CD14-positive monocyte (primary cell): ENCODE data around the gene ADD2. TPM values are rescaled to one million over a fixed set of nuclear protein-coding genes. Genes with fewer than 3 reads are reported as not detected.
A peak's percentile ranks its signal among the peaks of the same experiment; 100 is the strongest.

Experiments used
- DNase-seq, 3 donors: peaks; one replicate each; pipeline ENCODE4 v3.0.0-alpha.2; 2011 to 2022
- H2AFZ ChIP-seq: 2 replicates; pipeline ENCODE4 v1.6.0; 2012; ENCODE audit warnings: mild to moderate bottlenecking, low read depth, low read length, inconsistent platforms; ENCODE audit not compliant: insufficient read depth, poor library complexity, severe bottlenecking
- H3K27ac ChIP-seq, 2 donors: 1 replicate in 1 of 2; 2 replicates in 1 of 2; pipeline ENCODE4 v1.5.1; 2012 to 2013; ENCODE audit warnings: low read length in 2 of 2, control low read depth in 1 of 2, inconsistent platforms in 1 of 2, low read depth in 1 of 2, mild to moderate bottlenecking in 1 of 2
- H3K27me3 ChIP-seq, 2 donors: one replicate each; pipeline versions ENCODE4 v1.6.0 to v1.6.1; 2011 to 2013; ENCODE audit warnings: low read length in 2 of 2; ENCODE audit not compliant: control insufficient read depth in 2 of 2, insufficient read depth in 2 of 2
- H3K36me3 ChIP-seq, 2 donors: replicated peaks in 1 of 2; 1 replicate in 1 of 2; 2 replicates in 1 of 2; pipeline versions ENCODE4 v1.5.1 to v1.6.1; 2012 to 2013; ENCODE audit warnings: low read length in 2 of 2, control low read depth in 1 of 2, inconsistent platforms in 1 of 2, mild to moderate bottlenecking in 1 of 2; ENCODE audit not compliant: insufficient read depth in 2 of 2, control insufficient read depth in 1 of 2
- H3K4me1 ChIP-seq, 2 donors: 1 replicate in 1 of 2; 2 replicates in 1 of 2; pipeline versions ENCODE4 v1.5.1 to v1.6.1; 2012 to 2013; ENCODE audit warnings: low read length in 2 of 2, control low read depth in 1 of 2, inconsistent platforms in 1 of 2, mild to moderate bottlenecking in 1 of 2, moderate library complexity in 1 of 2; ENCODE audit not compliant: insufficient read depth in 2 of 2, control insufficient read depth in 1 of 2
- H3K4me2 ChIP-seq: replicated peaks from 2 replicates; pipeline ENCODE3; 2012; ENCODE audit warnings: low read length, moderate library complexity, mild to moderate bottlenecking; ENCODE audit not compliant: poor library complexity, severe bottlenecking; ENCODE audit errors: extremely low read depth
- H3K4me3 ChIP-seq, 3 experiments: fragments of 200-600 bp in 1 of 3; sonication (generic) in 1 of 3; replicated peaks in 1 of 3; 1 replicate in 2 of 3; 2 replicates in 1 of 3; pipeline ENCODE4 v1.5.1; 2011 to 2013; ENCODE audit warnings: low read length in 3 of 3, mild to moderate bottlenecking in 3 of 3, control low read depth in 2 of 3, low read depth in 2 of 3, inconsistent platforms in 1 of 3, moderate library complexity in 1 of 3
- H3K79me2 ChIP-seq: 2 replicates; pipeline ENCODE4 v1.6.0; 2012; ENCODE audit warnings: mild to moderate bottlenecking, control low read depth, inconsistent platforms, low read length, moderate library complexity; ENCODE audit not compliant: insufficient read depth
- H3K9ac ChIP-seq: 2 replicates; pipeline ENCODE4 v1.6.0; 2017; ENCODE audit warnings: low read length, mild to moderate bottlenecking; ENCODE audit not compliant: insufficient read depth, poor library complexity, severe bottlenecking
- H3K9me3 ChIP-seq, 2 donors: replicated peaks in 1 of 2; 1 replicate in 1 of 2; 2 replicates in 1 of 2; pipeline versions ENCODE4 v1.5.1 to v1.6.1; 2012 to 2013; ENCODE audit warnings: low read length in 2 of 2, control low read depth in 1 of 2; ENCODE audit not compliant: control insufficient read depth in 1 of 2, insufficient read depth in 1 of 2
- H4K20me1 ChIP-seq: 2 replicates; pipeline ENCODE4 v1.6.0; 2012; ENCODE audit warnings: mild to moderate bottlenecking, low read length, control low read depth, moderate library complexity; ENCODE audit not compliant: insufficient read depth
- H3K27ac Mint-ChIP-seq, 7 donors: one replicate each; pipeline ENCODE4 v1.8.0; 2020; ENCODE audit warnings: mild to moderate bottlenecking in 7 of 7, mixed read lengths in 7 of 7, moderate library complexity in 6 of 7, inconsistent platforms in 2 of 7
- H3K27me3 Mint-ChIP-seq, 3 donors: one replicate each; pipeline ENCODE4 v1.8.0; 2021 to 2022; ENCODE audit warnings: low read depth in 3 of 3, mild to moderate bottlenecking in 3 of 3, mixed read lengths in 3 of 3, moderate library complexity in 3 of 3, inconsistent platforms in 1 of 3
- H3K36me3 Mint-ChIP-seq, 2 donors: one replicate each; pipeline ENCODE4 v1.8.0; 2020; ENCODE audit warnings: mixed read lengths in 2 of 2, inconsistent platforms in 1 of 2, mild to moderate bottlenecking in 1 of 2
- H3K4me1 Mint-ChIP-seq: one replicate; pipeline ENCODE4 v1.8.0; 2020; ENCODE audit warnings: mild to moderate bottlenecking, mixed read lengths
- H3K4me3 Mint-ChIP-seq, 2 donors: one replicate each; pipeline ENCODE4 v1.8.0; 2020; ENCODE audit warnings: mild to moderate bottlenecking in 2 of 2, mixed read lengths in 2 of 2, moderate library complexity in 1 of 2
- H3K9me3 Mint-ChIP-seq, 7 donors: one replicate each; pipeline ENCODE4 v1.8.0; 2020 to 2022; ENCODE audit warnings: mixed read lengths in 7 of 7, mild to moderate bottlenecking in 6 of 7, moderate library complexity in 6 of 7, inconsistent platforms in 2 of 7
- WGBS: methylation state at CpG from one replicate; pipeline ENCODE4 v1.1.5; 2013; ENCODE audit warnings: missing lambda C conversion rate; ENCODE audit not compliant: insufficient coverage; 5-methylcytosine and 5-hydroxymethylcytosine counted together
- intact Hi-C, 2 donors: fragments of 100-400 bp; cut with micrococcal nuclease; formaldehyde crosslinking; loops; one replicate each; pipeline versions ENCODE4 v1.15.0 to v1.15.1; 2023
- polyA plus RNA-seq, 3 donors: library from polyadenylated mRNA; depleted of rRNA in 1 of 3; unstranded in 2 of 3; stranded (reverse) in 1 of 3; fragments of 300-500 nt in 2 of 3; fragments of >200 nt in 1 of 3; fragmentation: Illumina TruSeq in 2 of 3; gene quantifications; 1 replicate in 2 of 3; 2 replicates in 1 of 3; pipeline ENCODE4 v1.2.3, GENCODE V29; 2012 to 2021
- TF ChIP-seq, protein P1 (sequence below): fragments of 200-600 bp; IDR thresholded peaks from one replicate; pipeline ENCODE4 v1.8.0; 2022; ENCODE audit warnings: antibody characterized with exemption, mild to moderate bottlenecking

ADD2 gene
- polyA plus RNA-seq, 3 donors = 0.18 to 0.56 (median 0.26) TPM

GRCh38 chr2:70807102-70807827 lies 39.3 kb upstream of the ADD2 start:
- Mint-ChIP-seq H3K9me3 (peaks cover 0 to 8% (median 6%) of the 10 kb centered on the region in 7 donors), H3K36me3 (no peaks in the 10 kb centered on the region), H3K4me1 (peaks cover 3% of the 10 kb centered on the region), H3K4me3 (peak overlapping the region in 1 of 2 donors; percentile 6), H3K27ac (no peak overlapping the region), H3K27me3 (peaks cover 7 to 15% (median 10%) of the 10 kb centered on the region in 3 donors)
- no peaks in the 10 kb centered on the region for H4K20me1 ChIP-seq
- TF ChIP-seq, protein P1, sequence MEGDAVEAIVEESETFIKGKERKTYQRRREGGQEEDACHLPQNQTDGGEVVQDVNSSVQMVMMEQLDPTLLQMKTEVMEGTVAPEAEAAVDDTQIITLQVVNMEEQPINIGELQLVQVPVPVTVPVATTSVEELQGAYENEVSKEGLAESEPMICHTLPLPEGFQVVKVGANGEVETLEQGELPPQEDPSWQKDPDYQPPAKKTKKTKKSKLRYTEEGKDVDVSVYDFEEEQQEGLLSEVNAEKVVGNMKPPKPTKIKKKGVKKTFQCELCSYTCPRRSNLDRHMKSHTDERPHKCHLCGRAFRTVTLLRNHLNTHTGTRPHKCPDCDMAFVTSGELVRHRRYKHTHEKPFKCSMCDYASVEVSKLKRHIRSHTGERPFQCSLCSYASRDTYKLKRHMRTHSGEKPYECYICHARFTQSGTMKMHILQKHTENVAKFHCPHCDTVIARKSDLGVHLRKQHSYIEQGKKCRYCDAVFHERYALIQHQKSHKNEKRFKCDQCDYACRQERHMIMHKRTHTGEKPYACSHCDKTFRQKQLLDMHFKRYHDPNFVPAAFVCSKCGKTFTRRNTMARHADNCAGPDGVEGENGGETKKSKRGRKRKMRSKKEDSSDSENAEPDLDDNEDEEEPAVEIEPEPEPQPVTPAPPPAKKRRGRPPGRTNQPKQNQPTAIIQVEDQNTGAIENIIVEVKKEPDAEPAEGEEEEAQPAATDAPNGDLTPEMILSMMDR = no peak
- H3K79me2 ChIP-seq = no peaks in the 10 kb centered on the region
- H3K4me1 ChIP-seq = no peaks in the 10 kb centered on the region
- no peak overlapping the region for H3K9ac ChIP-seq
- no peak overlapping the region for H3K4me2 ChIP-seq
- H3K27ac ChIP-seq = no peak overlapping the region
- no peak for DNase-seq
- no peaks in the 10 kb centered on the region for H3K9me3 ChIP-seq
- H3K27me3 ChIP-seq = no peaks in the 10 kb centered on the region
- no peak overlapping the region for H2AFZ ChIP-seq
- no peaks in the 10 kb centered on the region for H3K36me3 ChIP-seq
- WGBS = 100% methylated on average over 3 of the region's 6 CpGs
- intact Hi-C loops = no loop called here
- H3K4me3 ChIP-seq = no peak overlapping the region

DNA sequence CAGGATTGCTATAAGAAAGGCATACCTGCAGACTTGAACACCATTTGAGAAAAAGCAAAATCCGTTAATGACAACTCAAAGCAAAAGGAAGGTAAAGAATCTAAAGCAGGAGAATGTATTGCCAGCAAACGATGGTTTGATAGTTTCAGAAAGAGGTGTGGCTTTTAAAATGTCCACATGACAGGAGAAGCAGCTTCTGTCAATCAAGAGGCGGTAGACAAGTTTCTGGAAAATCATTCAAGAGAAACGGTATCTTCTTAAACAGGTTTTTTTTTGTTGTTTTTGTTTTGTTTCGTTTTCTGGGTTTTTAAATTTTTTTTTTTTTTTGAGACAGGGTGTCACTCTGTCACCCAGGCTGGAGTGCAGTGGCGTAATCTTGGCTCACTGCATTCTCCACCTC lies 38.6 kb upstream of the ADD2 start:
- H3K9ac ChIP-seq = no peak overlapping the region

More for the DNA sequence above, 38.6 kb upstream of the ADD2 start:
- TF ChIP-seq, protein P1 = no peak
- no peaks in the 10 kb centered on the region for H4K20me1 ChIP-seq
- no peak overlapping the region for H3K27ac ChIP-seq
- H3K4me3 ChIP-seq = no peak overlapping the region
- 84% methylated on average over 2 of the region's 6 CpGs for WGBS
- Mint-ChIP-seq H3K4me3 (no peak overlapping the region), H3K36me3 (no peaks in the 10 kb centered on the region), H3K4me1 (peaks cover 3% of the 10 kb centered on the region), H3K9me3 (peaks cover 0 to 8% (median 6%) of the 10 kb centered on the region in 7 donors), H3K27me3 (peaks cover 7 to 16% (median 13%) of the 10 kb centered on the region in 3 donors), H3K27ac (no peak overlapping the region)
- H3K27me3 ChIP-seq = no peaks in the 10 kb centered on the region
- no peak overlapping the region for H2AFZ ChIP-seq
- H3K79me2 ChIP-seq = no peaks in the 10 kb centered on the region
- intact Hi-C loops = no loop called here
- no peaks in the 10 kb centered on the region for H3K36me3 ChIP-seq
- no peak overlapping the region for H3K4me2 ChIP-seq
- H3K9me3 ChIP-seq = no peaks in the 10 kb centered on the region
- no peak for DNase-seq
- no peaks in the 10 kb centered on the region for H3K4me1 ChIP-seq
